ENCODE data around the gene AMIGO3.
"Not testable (repeated sequence)": the region's sequence is repeated elsewhere in the genome, so short reads cannot be mapped to it uniquely, and the experiment has no call there.

Gene AMIGO3

GRCh38 chr3:49686769-49687423 is 32.6 kb downstream of the AMIGO3 start:
- DNase-seq = not testable (repeated sequence)

GRCh38 chr3:49686346-49686745 is 33.1 kb downstream of the AMIGO3 start:
- not testable (repeated sequence) for DNase-seq

- not testable (repeated sequence) for DNase-seq
Observed at GRCh38 chr3:49685846-49686245, 33.6 kb downstream of the AMIGO3 start.

- DNase-seq = not testable (repeated sequence)
Observed at GRCh38 chr3:49685103-49685502, 34.4 kb downstream of the AMIGO3 start.

- DNase-seq = not testable (repeated sequence)
Observed at GRCh38 chr3:49684453-49684852, 35.0 kb downstream of the AMIGO3 start.

GRCh38 chr3:49683162-49683561 is 36.3 kb downstream of the AMIGO3 start:
- DNase-seq = no peak

- no peak for DNase-seq
Observed at GRCh38 chr3:49681543-49681942, 37.9 kb downstream of the AMIGO3 start.

GRCh38 chr3:49681232-49681522 is 38.3 kb downstream of the AMIGO3 start:
- DNase-seq = no peak

- DNase-seq = no peak
Observed at GRCh38 chr3:49680493-49681231, 38.8 kb downstream of the AMIGO3 start.

GRCh38 chr3:49675912-49676311 is 43.6 kb downstream of the AMIGO3 start:
- DNase-seq = no peak

- DNase-seq = no peak
Observed at GRCh38 chr3:49674497-49674983, 44.9 kb downstream of the AMIGO3 start.

- no peak for DNase-seq
Observed at GRCh38 chr3:49673715-49674496, 45.6 kb downstream of the AMIGO3 start, which contains the start of gene APEH. Gene APEH, plus strand, starts transcription at chr3:49674351. Its CDS starts 51 bp downstream, at chr3:49674402.

GRCh38 chr3:49673121-49673714 is 46.3 kb downstream of the AMIGO3 start:
- DNase-seq = no peak

GRCh38 chr3:49671291-49672288 is 47.9 kb downstream of the AMIGO3 start:
- no peak for DNase-seq

GRCh38 chr3:49670940-49671290 is 48.6 kb downstream of the AMIGO3 start:
- DNase-seq = no peak

- DNase-seq = no peak
Observed at GRCh38 chr3:49669352-49669751, 50.1 kb downstream of the AMIGO3 start.

- DNase-seq = no peak
Observed at GRCh38 chr3:49668861-49669260, 50.6 kb downstream of the AMIGO3 start.

GRCh38 chr3:49668414-49668797 is 51.1 kb downstream of the AMIGO3 start:
- no peak for DNase-seq

GRCh38 chr3:49667701-49668413 is 51.6 kb downstream of the AMIGO3 start:
- no peak for DNase-seq

Measured in NCI-H2171 (cell line).